Kidney epithelial cell (primary cell): ENCODE measurements around the gene TLK2. TPM values are rescaled to one million over a fixed set of nuclear protein-coding genes. Genes with fewer than 3 reads are reported as not detected.
"Not testable (repeated sequence)": the region's sequence is repeated elsewhere in the genome, so short reads cannot be mapped to it uniquely, and the experiment has no call there.

Experiments used
- DNase-seq: peaks from one replicate; pipeline ENCODE4 v3.0.0-alpha.2; 2010; ENCODE audit warnings: low read depth
- H3K27me3 ChIP-seq: 2 replicates; pipeline ENCODE4 v1.6.0; 2011; ENCODE audit warnings: low read length; ENCODE audit not compliant: control insufficient read depth, insufficient read depth
- H3K36me3 ChIP-seq: 2 replicates; pipeline ENCODE4 v1.5.1; 2011; ENCODE audit warnings: low read length; ENCODE audit not compliant: control insufficient read depth, insufficient read depth
- H3K4me3 ChIP-seq: 2 replicates; pipeline ENCODE4 v1.5.1; 2011; ENCODE audit warnings: low read depth, mild to moderate bottlenecking, control low read depth, low read length
- total RNA-seq: library from RNA; depleted of rRNA; stranded (reverse); fragments of >200 nt; gene quantifications from 2 replicates; pipeline ENCODE4 v1.2.3, GENCODE V29; 2015

TLK2 gene
- total RNA-seq, 1 donor from 2014 or later: 32.9 TPM

GRCh38 chr17:62498796-62499195 lies 20.2 kb downstream of the TLK2 start:
- H3K36me3 ChIP-seq, H3K4me3 ChIP-seq, H3K27me3 ChIP-seq, DNase-seq: not testable (repeated sequence)

DNA sequence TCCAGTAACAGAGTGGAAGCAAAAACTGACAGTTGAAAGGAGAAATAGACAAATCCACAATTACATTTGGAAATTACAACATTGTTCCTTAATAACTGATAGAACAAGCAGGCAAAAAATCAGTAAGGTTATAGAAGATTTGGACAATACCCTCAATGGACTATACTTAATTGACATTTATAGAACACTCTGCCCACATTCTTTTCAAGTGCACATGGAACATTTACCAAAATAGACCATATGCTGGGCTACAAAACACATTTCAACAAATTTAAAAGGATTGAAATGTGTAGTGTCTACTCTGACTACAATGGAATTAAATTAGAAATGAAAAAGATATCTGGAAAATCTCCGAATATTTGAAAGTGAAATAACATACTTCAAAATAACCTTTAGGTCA lies 21.8 kb downstream of the TLK2 start:
- DNase-seq, H3K27me3 ChIP-seq: not testable (repeated sequence)

DNA sequence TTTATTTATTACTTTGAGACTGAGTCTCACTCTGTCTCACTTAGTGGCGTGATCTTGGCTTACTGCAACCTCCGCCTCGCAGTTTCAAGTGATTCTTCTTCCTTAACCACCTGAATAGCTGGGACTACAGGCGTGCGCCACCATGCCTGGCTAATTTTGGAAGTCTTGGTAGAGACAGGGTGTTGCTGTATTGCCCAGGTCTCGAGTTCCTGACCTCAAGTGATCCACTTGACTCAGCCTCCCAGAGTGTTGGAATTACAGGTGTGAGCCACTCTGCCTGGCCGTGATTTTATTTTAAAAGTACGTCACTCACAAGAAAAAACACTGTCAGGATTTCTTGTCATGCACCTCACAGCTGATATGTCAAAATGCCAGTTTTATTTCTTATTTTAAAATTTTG lies 26.2 kb downstream of the TLK2 start:
- not testable (repeated sequence) for H3K4me3 ChIP-seq, H3K36me3 ChIP-seq, H3K27me3 ChIP-seq, DNase-seq

More for the DNA sequence above, 21.8 kb downstream of the TLK2 start:
- H3K36me3 ChIP-seq, H3K4me3 ChIP-seq: not testable (repeated sequence)

DNA sequence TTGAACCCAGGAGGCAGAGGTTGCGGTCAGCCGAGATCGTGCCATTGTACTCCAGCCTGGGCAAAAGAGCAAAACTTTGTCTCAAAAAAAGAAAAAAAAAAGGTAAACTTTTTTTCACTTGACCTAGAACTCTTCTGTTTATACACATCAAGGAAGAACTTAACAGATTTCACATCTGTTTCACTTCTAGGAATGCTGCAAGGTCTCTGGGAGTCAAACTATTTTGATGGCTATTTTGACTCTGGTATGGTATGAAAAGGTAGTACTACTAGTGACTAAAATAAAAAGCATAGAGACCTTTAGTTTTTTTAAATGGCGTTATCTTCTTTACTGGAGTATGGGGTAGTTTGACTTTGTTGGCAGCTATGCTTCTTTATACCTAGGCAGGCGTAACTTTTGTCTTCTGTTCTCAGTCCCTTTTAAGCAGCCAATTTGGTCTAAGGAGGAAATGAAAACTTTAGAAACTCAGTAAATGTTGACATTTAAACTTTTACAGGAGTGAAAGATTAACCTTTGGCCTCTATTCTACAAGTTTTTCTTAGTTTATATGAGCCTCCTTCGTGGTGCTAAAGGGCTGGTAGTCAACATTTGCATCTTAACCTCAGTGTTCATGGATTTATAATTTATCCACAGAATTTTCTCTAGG lies 28.7 kb downstream of the TLK2 start:
- H3K36me3 ChIP-seq, DNase-seq, H3K4me3 ChIP-seq: not testable (repeated sequence)

DNA sequence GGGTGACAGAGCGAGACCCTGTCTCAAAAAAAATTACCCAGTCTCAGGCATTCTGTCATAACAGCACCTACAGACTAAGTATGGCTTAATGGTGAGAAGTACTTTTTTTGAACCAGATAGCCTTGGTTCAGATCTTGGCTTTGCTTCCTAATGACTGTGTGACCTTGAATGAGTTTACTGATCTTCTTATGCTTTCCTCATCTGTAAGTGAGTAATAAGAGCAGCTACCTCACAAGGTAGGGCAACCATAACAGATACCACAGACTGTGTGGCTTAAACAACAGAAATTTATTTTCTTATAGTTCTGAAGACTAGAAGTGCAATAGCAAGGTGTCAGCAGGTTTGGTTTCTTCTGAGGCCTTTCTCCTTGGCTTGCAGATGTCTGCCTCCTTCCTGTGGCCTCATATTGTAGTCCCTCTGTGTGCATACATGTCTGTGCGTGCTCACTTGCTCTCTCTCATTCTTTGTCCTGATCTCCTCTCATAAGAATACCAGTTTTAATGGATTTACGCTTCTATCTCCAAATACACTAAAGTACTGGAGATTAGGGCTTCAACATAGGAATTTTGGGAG lies 31.7 kb downstream of the TLK2 start:
- not testable (repeated sequence) for DNase-seq, H3K27me3 ChIP-seq, H3K36me3 ChIP-seq, H3K4me3 ChIP-seq

More for the DNA sequence above, 28.7 kb downstream of the TLK2 start:
- not testable (repeated sequence) for H3K27me3 ChIP-seq

DNA sequence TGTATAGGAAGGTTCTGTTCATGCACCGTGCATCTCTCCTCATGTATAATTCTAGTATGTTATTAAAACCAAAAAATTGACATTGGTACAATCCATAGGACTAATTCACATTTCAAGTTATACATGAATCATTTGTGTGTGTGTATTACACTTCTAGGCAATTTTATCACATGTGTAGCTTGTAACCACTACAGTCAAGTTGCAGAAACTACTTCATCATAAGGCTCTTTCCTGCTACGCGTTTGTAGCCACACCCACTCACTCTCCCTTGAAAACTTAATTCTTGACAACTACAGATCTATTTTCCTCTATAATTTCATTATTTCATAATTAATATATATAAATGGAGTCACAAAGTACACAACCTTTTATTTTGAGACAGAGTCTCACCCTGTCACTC lies 32.4 kb downstream of the TLK2 start:
- not testable (repeated sequence) for H3K27me3 ChIP-seq, H3K4me3 ChIP-seq, DNase-seq, H3K36me3 ChIP-seq

DNA sequence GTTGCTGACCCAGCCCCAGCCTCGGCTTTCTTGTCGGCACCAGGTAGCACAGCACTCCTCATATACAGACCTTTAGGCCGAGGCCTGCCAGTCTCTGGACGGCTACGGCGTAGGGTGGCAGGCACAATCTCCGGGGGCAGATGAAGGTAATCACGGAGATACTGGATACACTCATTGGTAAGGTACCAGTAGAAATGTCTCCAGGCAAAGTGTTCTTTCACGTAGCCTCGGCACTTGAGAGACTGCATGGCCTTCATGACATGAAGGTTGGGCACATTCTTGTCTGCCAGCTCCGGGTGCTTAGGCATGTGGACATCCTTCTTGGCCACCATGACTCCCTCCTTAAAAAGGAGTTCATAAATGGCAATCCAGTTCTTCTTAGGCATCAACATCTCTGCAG lies 37.8 kb downstream of the TLK2 start:
- H3K36me3 ChIP-seq, H3K27me3 ChIP-seq: not testable (repeated sequence)

DNA sequence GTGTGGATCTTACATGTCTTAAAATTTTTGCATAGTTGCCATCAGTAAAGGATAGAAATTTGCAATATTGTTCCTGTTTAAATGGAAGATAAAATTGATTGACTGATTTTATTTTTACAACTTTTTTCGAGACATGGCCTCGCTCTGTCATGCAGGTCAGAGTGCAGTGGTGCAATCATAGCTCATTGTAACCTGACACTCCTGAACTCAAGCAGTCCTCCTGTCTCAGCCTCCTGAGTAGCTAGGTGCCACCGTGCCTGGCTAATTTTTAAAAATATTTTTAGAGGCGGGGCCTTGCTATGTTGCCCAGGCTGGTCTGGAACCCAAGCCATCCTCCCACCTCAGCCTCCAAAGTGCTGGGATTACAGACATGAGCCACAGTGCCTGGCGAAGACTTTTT lies 42.7 kb downstream of the TLK2 start:
- H3K27me3 ChIP-seq, H3K4me3 ChIP-seq, DNase-seq, H3K36me3 ChIP-seq: not testable (repeated sequence)

More for the DNA sequence above, 37.8 kb downstream of the TLK2 start:
- not testable (repeated sequence) for DNase-seq, H3K4me3 ChIP-seq

- not testable (repeated sequence) for H3K36me3 ChIP-seq, H3K27me3 ChIP-seq, H3K4me3 ChIP-seq, DNase-seq
These were observed 45.5 kb downstream of the TLK2 start for GRCh38 chr17:62524077-62524476.

- H3K27me3 ChIP-seq, H3K4me3 ChIP-seq, H3K36me3 ChIP-seq, DNase-seq: not testable (repeated sequence)
These were observed 46.7 kb downstream of the TLK2 start for GRCh38 chr17:62525317-62525716.

DNA sequence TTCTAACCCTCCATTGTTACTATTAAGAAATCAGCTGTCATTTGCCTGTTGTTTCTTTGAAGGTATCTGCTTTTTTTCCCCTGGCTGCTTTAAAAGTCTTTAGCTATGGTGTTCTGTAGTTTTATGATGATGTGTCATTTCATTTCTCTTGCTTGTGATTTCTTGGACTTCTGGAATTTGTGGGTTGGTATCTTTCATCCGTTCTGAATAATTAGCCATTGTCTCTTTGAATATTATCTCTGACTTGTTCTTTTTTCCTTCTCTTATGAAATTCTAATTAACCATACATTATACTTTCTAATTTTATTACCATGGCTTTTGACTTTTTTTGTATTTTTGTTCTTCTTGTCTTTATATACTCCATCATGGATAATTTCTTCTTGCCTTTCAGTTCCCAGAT lies 52.3 kb downstream of the TLK2 start:
- not testable (repeated sequence) for H3K4me3 ChIP-seq, H3K36me3 ChIP-seq, DNase-seq, H3K27me3 ChIP-seq

GRCh38 chr17:62536557-62536956 lies 57.9 kb downstream of the TLK2 start:
- not testable (repeated sequence) for H3K27me3 ChIP-seq, DNase-seq, H3K4me3 ChIP-seq, H3K36me3 ChIP-seq

DNA sequence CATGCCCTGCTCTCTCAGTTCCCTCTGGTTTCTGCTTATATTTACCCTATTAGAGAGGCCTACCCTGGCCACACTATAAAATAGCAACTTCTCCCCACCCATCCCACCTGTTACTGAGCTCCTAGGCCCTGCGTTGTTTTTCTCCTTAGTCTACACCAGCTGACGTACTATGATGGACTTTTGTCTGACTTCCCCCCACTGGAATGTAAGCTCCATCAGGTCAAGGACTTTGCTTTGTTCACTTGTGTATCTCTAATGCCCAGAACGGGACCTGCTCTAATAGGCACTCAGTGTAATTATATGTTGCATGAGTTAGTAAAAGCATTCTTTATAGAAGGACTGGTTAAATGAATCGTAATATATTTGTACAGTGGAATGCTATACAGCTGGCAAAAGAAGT lies 62.4 kb downstream of the TLK2 start:
- H3K36me3 ChIP-seq, DNase-seq, H3K27me3 ChIP-seq, H3K4me3 ChIP-seq: not testable (repeated sequence)

DNA sequence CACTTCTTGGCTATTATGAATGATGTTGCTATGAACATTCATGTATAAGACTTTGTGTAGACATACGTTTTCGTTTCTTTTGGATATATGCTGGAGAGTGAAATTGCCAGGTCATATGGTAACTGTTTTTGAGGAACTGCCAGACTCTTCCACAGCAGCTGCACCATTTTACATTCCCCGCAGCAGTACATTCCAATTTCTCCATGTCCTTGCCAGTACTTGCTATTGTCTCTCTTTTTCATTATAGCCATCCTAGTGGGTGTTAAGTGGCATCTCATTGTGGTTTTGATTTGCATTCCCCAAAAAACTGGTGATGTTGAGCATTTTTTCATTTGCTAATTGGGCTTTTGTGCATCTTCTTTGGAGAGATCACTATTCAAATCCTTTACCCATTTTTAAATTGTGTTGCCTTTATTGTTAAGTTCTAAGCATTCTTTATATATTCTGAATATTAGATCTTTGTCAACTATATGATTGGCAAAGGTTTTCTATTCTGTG lies 64.7 kb downstream of the TLK2 start:
- H3K4me3 ChIP-seq, H3K27me3 ChIP-seq, DNase-seq, H3K36me3 ChIP-seq: not testable (repeated sequence)

DNA sequence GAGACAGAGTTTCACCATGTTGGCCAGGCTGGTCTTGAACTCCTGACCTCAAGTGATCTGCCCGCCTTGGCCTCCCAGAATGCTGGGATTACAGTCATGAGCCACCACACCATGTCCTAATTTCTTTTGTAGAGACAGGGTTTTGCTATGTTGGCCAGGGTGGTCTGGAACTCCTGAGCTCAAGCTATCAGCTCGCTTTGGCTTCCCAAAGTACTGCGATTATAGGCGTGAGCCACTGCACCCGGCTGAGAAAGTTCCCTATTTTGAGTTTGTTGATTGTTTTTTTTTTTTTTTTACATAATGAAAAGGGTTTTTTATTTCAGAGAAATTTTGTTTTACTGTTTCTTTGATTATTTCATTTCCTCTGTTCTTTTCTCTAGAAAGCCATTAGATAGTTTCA lies 67.4 kb downstream of the TLK2 start:
- DNase-seq: not testable (repeated sequence)

More for the DNA sequence above, 67.4 kb downstream of the TLK2 start:
- not testable (repeated sequence) for H3K27me3 ChIP-seq, H3K36me3 ChIP-seq, H3K4me3 ChIP-seq
